CD1c-positive myeloid dendritic cell (primary cell): ENCODE measurements around the gene TRMT11.
"Not testable (repeated sequence)": the region's sequence is repeated elsewhere in the genome, so short reads cannot be mapped to it uniquely, and the experiment has no call there.

Experiments used
- DNase-seq: peaks from one replicate; pipeline ENCODE4 v3.0.0-alpha.2; 2016; ENCODE audit errors: extremely low spot score

TRMT11 gene

DNA sequence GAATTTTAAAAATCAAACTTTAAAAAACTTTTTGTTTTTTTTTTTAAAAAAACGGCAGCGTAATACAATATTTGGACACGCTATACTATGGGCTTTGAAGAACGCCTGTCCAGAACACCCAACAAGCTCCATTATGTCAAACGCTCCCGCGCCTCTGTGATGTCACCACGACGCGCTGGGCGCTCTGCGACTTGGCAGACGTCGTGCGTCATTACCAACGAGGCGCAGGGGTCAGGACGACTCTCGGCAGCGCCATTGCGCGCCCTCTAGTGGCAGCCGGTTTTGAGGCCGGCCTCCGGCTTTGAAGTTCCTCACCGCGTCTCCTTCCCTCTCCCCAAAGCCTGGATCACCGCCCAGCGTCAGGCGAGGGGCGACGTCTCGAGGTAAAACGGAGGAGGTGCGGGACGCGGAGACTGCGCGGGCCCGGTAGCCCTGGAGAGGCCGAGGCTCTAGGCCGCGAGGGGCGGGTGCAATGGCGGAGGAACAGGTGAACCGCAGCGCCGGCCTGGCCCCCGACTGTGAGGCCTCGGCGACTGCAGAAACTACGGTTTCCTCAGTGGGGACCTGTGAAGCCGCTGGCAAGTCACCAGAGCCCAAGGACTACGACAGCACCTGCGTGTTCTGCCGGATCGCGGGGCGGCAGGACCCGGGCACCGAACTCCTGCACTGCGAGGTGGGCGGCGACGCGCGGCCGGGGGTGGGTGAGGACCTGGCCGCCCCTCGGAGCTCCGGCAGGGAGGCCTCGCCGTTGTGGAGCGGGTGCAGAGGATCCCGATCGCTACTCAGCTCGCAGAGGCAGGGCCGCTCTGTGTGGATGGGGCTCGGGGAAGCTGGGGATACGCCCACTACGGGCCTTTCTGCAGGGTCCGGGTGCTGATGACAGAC, 29.6 kb upstream of the TRMT11 start, which contains the start of gene HINT3:
Gene HINT3, plus strand, starts transcription at position 265 of the 885 bp plus-strand sequence. Its CDS starts 208 bp downstream, at position 473.
- DNase-seq = peak; percentile 100

GRCh38 chr6:125957391-125957693, 29.0 kb upstream of the TRMT11 start:
- DNase-seq = no peak

DNA sequence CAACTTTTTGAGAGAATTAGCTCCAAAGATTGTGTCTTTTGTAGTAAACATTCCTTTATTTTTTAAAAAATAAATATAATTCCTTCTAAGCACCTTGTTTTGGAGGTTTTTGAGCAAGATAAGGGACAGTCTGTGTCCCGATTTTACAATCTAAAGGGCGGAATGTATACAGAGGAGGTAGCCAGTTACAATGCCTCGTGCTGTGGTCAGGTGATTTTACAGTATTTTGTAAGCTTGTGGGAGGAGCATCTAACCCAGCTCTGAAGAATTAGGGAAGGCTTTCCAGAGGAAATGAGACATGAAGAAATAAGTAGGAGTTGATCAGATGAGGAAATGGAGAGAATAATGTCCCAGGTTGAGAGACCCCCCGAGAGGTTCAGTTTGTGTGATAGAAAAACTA, 28.5 kb upstream of the TRMT11 start:
- peak; percentile 84 for DNase-seq

DNA sequence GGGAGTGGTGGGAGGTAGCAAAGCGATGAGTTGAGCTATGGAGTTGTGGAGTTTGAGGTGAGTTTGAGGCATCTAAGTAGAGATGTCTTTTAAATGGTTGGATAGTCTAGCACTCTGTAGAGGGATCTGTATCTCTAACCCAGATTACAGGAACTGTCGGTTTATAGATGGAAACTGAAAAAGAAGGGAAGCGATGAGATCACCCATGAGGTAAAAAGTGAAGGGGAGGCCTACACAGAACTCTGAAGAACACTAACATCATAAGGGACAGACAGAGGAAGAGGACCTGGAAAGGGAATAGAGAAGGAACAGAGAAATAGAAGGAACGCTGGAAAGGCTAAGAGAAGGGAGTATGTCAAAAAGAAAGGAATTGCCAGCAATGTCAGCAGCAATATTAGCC, 27.3 kb upstream of the TRMT11 start:
- peak; percentile 32 for DNase-seq

- DNase-seq = no peak
These were observed 25.2 kb upstream of the TRMT11 start for GRCh38 chr6:125961117-125961516.

GRCh38 chr6:125962900-125963497, 23.3 kb upstream of the TRMT11 start:
- DNase-seq = no peak

DNA sequence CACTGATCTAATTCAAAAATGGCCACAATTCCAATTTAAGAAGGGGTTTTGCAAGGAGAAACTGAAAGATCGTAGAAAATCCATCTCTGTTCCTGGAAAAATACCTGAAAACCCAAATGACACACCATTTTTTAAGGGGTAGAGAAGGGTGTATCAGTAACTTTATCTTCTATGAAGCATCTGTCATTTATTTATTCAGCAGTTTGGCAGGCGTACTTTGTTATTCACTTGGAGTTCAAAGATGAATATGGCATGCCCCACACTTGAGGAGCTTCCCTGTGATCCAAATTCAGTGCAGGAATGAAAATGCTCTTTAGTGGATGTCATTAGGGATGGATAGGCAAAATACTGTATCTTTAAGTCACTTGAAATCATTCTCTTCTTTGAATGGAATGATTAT, 22.5 kb upstream of the TRMT11 start:
- DNase-seq = no peak

DNA sequence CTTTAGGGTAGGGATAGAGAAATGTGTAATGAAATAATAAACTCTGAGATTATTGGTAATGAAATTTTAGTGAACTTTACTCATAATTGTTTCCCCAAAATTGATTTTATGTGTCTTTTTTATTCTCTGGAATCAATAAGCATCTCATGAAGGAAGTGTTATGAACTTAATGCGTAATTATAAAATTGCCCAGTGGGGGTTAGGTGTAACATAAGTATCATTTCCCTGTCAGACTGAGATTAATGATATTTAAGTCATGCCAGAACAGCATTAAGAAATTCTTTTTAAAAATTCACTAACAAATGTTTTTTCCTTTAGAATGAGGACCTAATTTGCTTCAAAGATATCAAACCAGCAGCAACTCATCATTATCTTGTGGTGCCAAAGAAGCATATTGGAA, 19.8 kb upstream of the TRMT11 start:
- DNase-seq = no peak

- DNase-seq = no peak
These were observed 17.8 kb upstream of the TRMT11 start for GRCh38 chr6:125968493-125968892.

DNA sequence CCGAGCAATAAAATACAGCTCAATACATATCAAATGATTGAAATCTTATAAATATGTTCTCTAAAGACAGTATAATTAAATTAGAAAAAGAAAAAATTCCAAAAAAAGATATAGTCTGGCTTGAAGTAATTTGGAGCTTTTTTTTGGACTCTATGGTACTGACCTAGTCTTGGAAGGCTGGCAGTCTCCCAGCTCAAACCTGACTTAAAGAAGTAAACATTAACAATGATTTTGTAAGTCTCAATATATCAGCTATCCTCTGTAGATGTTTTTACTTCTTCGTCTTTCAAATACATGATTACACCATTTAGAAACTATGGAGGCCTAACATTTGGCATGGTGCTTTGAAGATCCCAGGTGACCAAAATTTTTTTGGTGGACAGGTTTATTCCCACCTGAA, 15.6 kb upstream of the TRMT11 start:
- DNase-seq = no peak

DNA sequence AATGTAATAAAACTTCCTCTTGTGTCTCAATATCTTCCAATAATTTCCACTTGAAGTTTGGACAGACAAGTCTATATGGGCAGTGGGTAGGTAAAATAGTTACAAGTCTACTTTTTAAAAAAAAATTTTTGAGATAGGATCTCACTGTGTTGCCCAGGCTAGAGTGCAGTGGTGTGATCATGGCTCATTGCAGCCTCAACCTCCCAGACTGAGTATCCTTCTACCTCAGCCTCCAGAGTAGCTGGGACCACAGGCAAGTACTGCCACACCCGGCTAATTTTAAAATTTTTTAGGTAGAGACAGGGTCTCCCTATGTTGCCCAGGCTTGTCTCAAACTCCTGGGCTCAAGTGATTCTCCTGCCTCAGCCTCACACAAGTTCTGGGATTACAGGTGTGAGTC, 13.9 kb upstream of the TRMT11 start:
- not testable (repeated sequence) for DNase-seq

DNA sequence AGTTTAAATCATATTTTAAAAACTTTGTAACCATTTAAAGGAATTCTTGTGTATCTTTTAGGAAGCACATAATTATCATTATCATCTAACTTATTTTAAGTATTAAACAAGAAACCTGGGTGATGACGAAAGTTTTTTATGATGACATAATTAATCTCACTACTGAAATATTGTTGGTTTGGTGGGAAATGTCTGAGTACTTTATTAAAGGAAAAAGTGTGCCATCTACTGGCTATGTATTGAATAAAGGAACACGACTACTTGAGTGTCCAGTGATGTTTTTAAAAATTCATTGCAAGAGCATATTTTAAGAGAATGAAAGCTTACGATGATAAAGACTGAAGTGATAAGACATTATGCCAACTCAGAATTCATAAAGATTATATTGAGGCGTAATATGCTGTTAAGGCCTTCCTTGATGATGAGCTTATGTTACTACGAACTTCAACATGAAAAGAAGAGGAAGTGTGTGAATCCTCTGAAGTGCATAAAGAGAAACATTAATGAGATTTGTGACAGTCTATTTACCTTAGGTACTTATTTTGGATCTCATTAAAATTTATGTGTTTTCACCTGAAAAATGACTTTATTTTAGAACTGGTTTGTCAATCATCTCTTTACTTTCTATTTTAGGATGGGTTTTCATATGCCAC, 12.0 kb upstream of the TRMT11 start:
- DNase-seq = peak; percentile 57

DNA sequence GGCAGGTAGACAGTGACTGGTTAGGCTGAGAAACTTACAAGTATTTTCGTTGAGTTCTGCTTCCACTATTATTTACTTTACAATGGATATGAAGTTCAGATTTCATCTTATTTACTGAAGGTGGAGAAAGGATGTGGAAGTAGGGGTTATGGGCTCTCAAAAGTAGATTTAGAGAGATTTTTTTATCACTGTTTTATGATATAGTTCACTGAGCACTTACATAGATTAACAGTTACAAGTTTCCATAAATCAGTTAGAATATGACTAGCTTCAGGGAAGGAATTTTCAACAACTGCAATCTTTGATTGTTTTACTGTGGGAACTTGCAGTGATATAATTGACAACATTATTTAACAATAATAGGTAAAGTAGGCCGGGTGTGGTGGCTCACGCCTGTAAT, 7.2 kb upstream of the TRMT11 start:
- no peak for DNase-seq

DNA sequence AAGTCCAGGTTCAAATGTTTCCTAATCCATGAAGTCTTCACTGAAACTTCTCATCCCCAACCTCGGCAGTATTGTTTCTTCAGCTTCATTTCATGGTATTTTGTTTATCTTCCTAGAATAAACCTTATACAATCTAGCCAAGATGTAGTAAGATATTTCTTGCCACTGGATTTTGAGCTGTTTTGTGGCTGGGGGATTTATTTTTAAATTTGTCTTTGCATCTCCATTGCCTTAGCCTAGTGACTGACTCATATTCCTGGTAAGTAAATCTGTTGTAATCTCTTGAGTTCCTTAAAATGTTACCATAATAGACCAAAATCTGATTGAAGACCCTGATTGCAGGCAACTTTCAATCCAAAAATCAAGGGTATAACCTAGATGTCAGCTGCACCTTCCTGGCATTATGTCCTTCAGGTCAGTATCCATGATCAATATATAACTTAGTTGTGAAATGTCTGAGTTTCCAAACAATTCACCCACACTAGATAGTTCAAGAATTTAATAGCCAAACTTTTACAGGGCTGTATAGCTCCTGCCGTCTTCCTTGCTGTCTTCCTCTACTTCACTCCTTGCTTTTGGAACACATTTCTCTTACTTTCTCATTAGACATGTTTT, 4.7 kb upstream of the TRMT11 start:
- DNase-seq = no peak

DNA sequence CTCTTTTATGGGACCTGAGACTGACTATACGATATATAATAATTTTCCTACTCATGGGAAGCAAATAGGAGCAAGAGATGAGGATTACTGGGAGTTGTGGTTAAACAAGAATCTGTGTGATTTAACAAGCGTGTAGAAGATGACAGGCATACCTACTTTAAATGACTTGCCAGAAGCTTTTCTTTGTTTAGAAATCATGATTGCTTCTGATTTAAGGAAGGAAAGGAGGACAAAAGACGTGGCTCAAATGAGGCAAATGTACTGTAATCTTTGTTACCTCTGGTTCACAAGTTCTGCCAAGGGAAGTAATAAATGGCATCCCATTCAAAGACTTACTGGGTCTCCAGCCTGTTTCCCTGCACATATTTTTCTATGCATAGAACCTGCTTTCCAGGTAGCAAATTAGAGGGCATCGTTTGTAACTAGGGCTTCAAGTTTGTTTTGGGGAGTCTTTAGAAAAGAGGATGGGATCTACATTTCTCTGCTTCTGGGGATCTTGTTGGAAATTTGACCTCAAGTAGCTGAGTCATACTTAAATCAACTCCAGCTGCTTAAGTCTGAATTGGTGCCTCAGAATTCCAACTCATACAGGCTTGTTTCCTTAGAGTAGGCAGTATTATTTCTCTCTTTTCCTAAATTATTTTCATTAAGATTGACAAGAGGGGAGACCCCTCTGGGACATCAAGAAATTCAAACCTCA, 2.9 kb upstream of the TRMT11 start:
- DNase-seq = no peak

- DNase-seq = no peak
These were observed 2.0 kb upstream of the TRMT11 start for GRCh38 chr6:125984311-125984710.

GRCh38 chr6:125985522-125985921, 818 bp upstream of the TRMT11 start:
- no peak for DNase-seq

- no peak for DNase-seq
These were observed 400 bp upstream of the TRMT11 start for GRCh38 chr6:125985979-125986300.

- DNase-seq = no peak
These were observed 782 bp downstream of the TRMT11 start for GRCh38 chr6:125987026-125987617.

DNA sequence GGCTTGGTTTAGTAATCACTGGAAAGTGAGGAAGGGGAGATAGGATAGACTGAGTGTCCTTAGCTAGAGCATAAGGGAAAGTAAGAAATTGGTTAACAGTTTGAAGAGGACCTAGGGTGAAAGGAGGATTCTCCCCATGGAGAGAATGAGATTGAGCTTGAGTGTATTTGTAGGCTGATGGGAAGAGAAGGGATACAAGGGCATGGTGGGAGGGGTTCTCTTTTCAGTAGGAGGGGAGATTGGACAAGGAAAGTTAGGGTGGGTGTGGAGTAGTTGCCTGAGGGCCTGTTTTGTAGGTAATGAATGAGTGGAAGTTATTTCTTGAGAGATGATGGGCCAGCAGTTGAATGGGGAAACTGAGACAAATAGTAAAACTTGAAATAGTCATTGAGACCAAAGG, 1.9 kb downstream of the TRMT11 start:
- no peak for DNase-seq

- no peak for DNase-seq
These were observed 3.3 kb downstream of the TRMT11 start for GRCh38 chr6:125989631-125990030.

DNA sequence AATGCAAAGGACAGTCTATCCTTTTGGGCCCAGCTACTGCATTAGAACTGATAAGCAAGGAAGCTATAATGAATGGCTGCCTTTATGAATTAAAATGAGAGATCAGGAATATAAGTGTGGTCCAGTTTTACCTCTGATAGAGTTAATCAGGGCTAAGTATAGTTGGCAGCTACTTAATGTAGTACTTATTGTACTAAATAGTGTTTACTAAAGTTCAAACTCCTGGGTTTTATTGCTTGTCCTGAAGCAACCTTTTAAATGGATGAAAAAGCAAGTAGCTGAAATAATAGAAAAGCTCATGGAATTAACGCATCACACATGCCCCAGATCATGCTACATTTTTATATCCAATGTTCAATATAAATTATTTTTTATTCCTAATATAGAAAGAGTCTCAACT, 5.3 kb downstream of the TRMT11 start:
- no peak for DNase-seq
